Measurements from ENCODE around the gene GPR161. TPM values are rescaled to one million over a fixed set of nuclear protein-coding genes. Genes with fewer than 3 reads are reported as not detected.
"Not testable (repeated sequence)": the region's sequence is repeated elsewhere in the genome, so short reads cannot be mapped to it uniquely, and the experiment has no call there.

GPR161 gene
- total RNA-seq, 1 donor from 2014 or later, result 36.8 TPM

- peak overlapping the region; percentile 12 for H3K27ac Mint-ChIP-seq (ENCODE audit: unreplicated experiment)
- H3K9me3 Mint-ChIP-seq (ENCODE audit: unreplicated experiment), result no peaks in the 10 kb centered on the region
- H3K4me1 Mint-ChIP-seq (ENCODE audit: unreplicated experiment), result no peaks in the 10 kb centered on the region
- TF ChIP-seq CTCF (IDR thresholded peaks at IDR 0.05), result no peak
- H3K36me3 Mint-ChIP-seq (ENCODE audit: unreplicated experiment), result peaks cover 52% of the 10 kb centered on the region
- no peak overlapping the region for H3K4me3 Mint-ChIP-seq (ENCODE audit: unreplicated experiment)
- H3K27me3 Mint-ChIP-seq (ENCODE audit: unreplicated experiment), result no peaks in the 10 kb centered on the region
- no peak for DNase-seq (ENCODE audit: extremely low spot score, unreplicated experiment)
Measured at GRCh38 chr1:168069384-168069783, 67.3 kb downstream of the GPR161 start.

GRCh38 chr1:168065506-168065905 lies 71.2 kb downstream of the GPR161 start:
- Mint-ChIP-seq H3K4me1 (ENCODE audit: unreplicated experiment) (no peaks in the 10 kb centered on the region), H3K9me3 (ENCODE audit: unreplicated experiment) (no peaks in the 10 kb centered on the region), H3K4me3 (ENCODE audit: unreplicated experiment) (no peak overlapping the region), H3K27ac (ENCODE audit: unreplicated experiment) (no peak overlapping the region), H3K27me3 (ENCODE audit: unreplicated experiment) (no peaks in the 10 kb centered on the region), H3K36me3 (ENCODE audit: unreplicated experiment) (peaks cover 40% of the 10 kb centered on the region)
- TF ChIP-seq CTCF (IDR thresholded peaks at IDR 0.05), result no peak
- no peak for DNase-seq (ENCODE audit: extremely low spot score, unreplicated experiment)

- Mint-ChIP-seq H3K9me3 (ENCODE audit: unreplicated experiment) (no peaks in the 10 kb centered on the region), H3K27me3 (ENCODE audit: unreplicated experiment) (no peaks in the 10 kb centered on the region), H3K4me1 (ENCODE audit: unreplicated experiment) (no peaks in the 10 kb centered on the region), H3K27ac (ENCODE audit: unreplicated experiment) (no peak overlapping the region), H3K4me3 (ENCODE audit: unreplicated experiment) (no peak overlapping the region), H3K36me3 (ENCODE audit: unreplicated experiment) (peaks cover 36% of the 10 kb centered on the region)
- TF ChIP-seq CTCF (IDR thresholded peaks at IDR 0.05), result no peak
- no peak for DNase-seq (ENCODE audit: extremely low spot score, unreplicated experiment)
Measured at GRCh38 chr1:168064216-168064615, 72.5 kb downstream of the GPR161 start.

GRCh38 chr1:168057921-168058320 lies 78.8 kb downstream of the GPR161 start:
- no peak for DNase-seq (ENCODE audit: extremely low spot score, unreplicated experiment)
- no peak overlapping the region for H3K4me3 Mint-ChIP-seq (ENCODE audit: unreplicated experiment)
- H3K27ac Mint-ChIP-seq (ENCODE audit: unreplicated experiment), result no peak overlapping the region
- no peak for TF ChIP-seq CTCF (IDR thresholded peaks at IDR 0.05)
- H3K9me3 Mint-ChIP-seq (ENCODE audit: unreplicated experiment), result peaks cover 3% of the 10 kb centered on the region
- no peaks in the 10 kb centered on the region for H3K4me1 Mint-ChIP-seq (ENCODE audit: unreplicated experiment)
- H3K36me3 Mint-ChIP-seq (ENCODE audit: unreplicated experiment), result peaks cover 22% of the 10 kb centered on the region
- no peaks in the 10 kb centered on the region for H3K27me3 Mint-ChIP-seq (ENCODE audit: unreplicated experiment)

- Mint-ChIP-seq H3K9me3 (ENCODE audit: unreplicated experiment) (peaks cover 3% of the 10 kb centered on the region), H3K27me3 (ENCODE audit: unreplicated experiment) (no peaks in the 10 kb centered on the region), H3K4me1 (ENCODE audit: unreplicated experiment) (no peaks in the 10 kb centered on the region), H3K27ac (ENCODE audit: unreplicated experiment) (no peak overlapping the region), H3K4me3 (ENCODE audit: unreplicated experiment) (no peak overlapping the region), H3K36me3 (ENCODE audit: unreplicated experiment) (peaks cover 22% of the 10 kb centered on the region)
- no peak for DNase-seq (ENCODE audit: extremely low spot score, unreplicated experiment)
- TF ChIP-seq CTCF (IDR thresholded peaks at IDR 0.05), result no peak
Measured at GRCh38 chr1:168057355-168057754, 79.4 kb downstream of the GPR161 start.

GRCh38 chr1:168056152-168056551 lies 80.6 kb downstream of the GPR161 start:
- peaks cover 22% of the 10 kb centered on the region for H3K36me3 Mint-ChIP-seq (ENCODE audit: unreplicated experiment)
- not testable (repeated sequence) for H3K4me3 Mint-ChIP-seq (ENCODE audit: unreplicated experiment); H3K9me3 Mint-ChIP-seq (ENCODE audit: unreplicated experiment)

More at GRCh38 chr1:168056152-168056551, 80.6 kb downstream of the GPR161 start:
- not testable (repeated sequence) for H3K27me3 Mint-ChIP-seq (ENCODE audit: unreplicated experiment); DNase-seq (ENCODE audit: extremely low spot score, unreplicated experiment); H3K4me1 Mint-ChIP-seq (ENCODE audit: unreplicated experiment); H3K27ac Mint-ChIP-seq (ENCODE audit: unreplicated experiment)
